NCI-H526 (cell line): ENCODE measurements around the gene ARHGAP26.
"Not testable (repeated sequence)": the region's sequence is repeated elsewhere in the genome, so short reads cannot be mapped to it uniquely, and the experiment has no call there.

Source experiments
- DNase-seq, 2 experiments: peaks; one replicate each; lab custom pipeline; 2025; lab: John Stamatoyannopoulos, UW

ARHGAP26 gene

DNA sequence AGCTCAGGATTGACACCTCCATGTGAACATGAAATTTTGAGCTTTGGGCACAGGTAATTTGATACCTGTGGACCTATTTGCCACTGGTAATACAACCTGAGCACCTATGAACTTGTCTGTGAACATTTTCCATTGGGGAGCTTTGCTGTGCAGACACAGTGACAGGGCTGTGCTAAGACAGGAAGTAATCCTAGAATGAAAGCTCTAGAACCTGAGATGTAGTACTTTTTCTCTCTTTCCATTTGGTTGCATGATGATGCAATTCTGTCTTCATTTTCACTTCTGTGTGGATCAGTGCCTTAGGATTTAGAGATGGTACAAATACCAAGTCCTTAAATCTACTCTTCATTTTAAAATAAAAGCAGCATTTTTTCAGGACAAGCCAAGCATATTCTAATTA is 416.4 kb downstream of the ARHGAP26 start:
- DNase-seq: no peak

DNA sequence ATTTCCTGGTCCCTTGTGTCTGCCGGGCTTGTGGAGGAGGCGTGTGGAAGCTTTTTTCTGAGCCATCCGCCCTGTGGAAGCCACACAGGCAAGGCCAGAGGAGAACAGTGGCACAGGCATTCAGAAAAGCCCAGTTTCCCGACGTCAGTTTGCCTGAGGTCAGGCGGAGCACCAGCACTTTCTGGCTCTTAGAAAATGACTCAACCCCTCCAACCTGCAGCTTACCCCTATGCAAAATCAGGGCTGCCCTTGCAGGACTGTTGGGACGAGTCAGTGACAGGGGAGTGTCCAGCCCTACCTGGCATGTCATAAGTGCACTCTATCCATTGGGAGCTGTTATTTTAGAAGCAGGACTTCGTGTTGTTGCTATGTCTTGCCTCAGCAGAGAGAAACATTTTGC is 417.3 kb downstream of the ARHGAP26 start:
- no peak for DNase-seq

DNA sequence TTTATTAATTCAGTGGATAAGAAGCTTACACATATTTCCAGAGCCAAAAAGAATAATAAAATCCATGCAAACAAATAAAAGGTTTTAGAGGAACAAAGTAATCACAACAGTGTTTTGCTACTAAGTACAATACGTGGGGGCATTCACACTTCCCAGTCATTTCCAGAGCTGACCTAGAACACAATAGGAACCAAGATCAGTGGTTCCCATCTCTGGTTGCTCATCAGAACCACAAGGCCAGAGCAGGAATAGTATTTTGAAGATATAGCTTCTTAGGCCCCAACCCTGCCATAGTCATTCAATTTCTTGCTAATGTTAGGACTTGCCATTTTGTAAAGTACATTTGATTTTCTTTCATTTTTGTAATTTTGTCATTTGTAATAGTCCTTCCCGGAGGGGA is 417.9 kb downstream of the ARHGAP26 start:
- DNase-seq: no peak

DNA sequence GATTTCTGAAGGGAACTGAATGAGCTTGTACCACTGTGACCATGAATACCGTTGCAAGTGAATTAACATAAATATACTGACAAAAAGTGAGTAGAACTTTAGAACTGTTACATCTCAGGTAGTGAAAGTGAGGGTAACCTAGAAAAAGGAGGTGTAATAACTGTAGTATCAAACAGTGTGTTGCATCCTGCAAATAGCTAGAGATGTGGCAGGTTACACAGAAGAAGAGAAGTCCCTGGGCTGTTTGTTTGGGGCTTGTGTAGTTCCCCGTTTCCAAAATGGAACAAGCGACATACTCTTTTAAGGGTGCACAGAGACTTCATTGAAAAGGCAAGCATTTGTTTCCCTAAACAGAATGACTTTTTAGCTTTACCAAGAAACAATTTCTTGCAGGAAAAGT is 418.5 kb downstream of the ARHGAP26 start:
- DNase-seq: no peak

DNA sequence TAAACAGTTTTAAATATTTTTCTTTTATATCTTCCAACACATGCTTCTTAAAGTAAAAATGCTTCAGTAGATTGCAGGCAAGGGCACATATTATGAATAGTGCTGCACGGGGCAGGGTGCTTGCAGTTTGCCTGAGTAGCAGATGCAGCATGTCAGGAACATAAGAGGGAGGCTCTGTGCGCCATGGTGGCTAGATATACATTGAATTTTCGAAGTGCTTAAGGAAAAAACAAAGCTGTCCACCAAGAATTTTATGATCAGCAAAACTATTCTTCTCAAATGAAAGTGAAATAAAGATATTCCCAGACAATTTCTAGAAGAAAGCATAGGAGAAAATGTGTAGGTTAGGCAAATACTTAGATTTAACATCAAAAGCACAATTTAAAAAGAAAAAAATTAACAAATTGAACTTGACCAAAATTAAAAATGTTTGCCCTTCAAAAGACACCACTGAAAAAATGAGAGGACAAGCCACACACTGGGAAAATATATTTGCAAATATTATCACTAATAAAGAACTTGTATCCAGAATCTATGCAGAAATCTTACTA is 420.2 kb downstream of the ARHGAP26 start:
- DNase-seq: no peak

DNA sequence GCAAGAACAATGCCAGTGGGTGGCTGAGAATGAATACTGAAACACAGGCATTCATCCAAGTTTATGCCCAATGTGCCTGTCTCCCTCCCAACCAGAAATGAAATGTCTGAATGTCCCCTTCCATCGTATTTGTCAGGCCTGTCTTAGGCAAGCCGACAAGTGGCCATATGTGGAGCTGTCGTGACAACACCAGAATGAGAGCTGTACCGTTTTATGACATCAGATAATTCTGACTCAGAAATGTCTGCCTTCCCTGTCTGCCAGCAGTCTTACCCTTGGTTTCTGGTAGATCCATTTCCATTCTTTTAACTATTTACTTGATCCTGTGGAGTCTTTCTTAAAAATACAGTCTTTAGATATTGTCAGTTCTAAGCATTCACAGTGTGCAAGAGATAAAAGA is 421.5 kb downstream of the ARHGAP26 start:
- DNase-seq: no peak

DNA sequence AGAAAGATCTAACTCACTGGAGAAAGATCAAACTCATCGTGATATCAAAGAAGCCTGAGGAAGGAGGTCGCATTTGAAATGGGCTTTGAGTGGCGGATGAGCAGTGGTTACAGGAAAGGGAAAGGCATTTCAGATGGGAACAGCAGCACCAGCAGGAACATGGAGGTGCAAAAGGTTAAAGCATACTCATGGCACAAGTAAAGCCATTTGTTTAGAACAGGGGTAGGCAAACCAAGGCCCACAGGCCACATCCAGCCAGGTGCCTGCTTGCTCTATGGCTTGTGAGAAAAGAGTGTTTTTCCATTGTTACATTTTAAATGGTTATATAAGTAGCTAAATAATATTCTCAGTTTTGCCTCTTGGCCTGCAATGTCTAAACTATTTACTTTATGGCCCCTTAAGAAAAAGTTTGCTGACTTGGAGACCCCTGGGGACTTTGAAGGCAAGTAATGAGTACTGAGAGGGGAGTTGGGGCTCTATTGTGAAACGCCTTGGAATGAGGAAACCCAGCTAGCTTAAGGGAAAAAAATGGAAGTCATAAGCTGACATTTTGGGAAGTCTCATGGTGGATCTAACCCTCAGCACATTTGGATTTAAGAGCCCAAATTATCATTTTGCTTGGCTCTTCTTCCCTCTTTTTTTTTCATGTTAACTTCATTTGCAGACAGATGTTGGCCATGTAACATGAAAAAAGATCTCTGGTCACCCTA is 422.2 kb downstream of the ARHGAP26 start:
- no peak for DNase-seq

DNA sequence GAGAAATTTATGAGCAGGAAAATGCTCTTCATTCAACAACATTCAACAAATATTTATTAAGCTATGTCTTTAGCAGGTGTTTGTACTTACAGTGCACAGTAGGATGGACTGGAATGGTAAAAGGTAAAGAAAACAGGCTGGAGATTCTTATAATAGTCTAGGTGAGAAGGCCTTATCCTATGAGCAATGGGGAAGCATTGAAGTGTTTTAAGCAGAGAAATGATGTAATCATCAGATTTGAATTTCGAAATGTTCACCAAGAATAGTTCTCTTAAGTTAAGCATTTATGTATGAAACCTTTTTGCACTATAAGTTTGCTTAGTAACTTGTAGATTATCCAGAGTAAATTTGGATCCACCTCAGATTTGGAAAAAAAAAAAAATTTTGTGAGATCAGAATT is 424.0 kb downstream of the ARHGAP26 start:
- DNase-seq: no peak

DNA sequence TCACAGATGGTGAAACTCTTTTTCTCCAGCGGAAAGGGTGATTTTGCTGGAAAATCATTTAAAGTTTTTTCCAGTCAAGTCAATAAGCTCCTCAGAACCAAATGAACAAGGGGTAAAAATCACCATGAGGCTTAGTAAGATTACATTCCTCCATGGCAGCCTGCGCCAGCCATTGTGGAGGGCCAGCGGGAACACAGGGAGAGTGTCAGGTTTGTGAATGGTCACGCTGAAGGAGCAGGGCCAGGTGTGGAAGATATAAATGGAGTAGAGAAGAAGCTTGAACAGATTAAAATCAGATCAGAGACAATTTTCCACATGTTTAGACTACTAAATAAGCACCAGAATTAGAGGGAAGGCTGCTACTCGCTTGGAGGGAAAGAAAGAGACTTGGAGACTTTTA is 424.5 kb downstream of the ARHGAP26 start:
- DNase-seq: no peak

DNA sequence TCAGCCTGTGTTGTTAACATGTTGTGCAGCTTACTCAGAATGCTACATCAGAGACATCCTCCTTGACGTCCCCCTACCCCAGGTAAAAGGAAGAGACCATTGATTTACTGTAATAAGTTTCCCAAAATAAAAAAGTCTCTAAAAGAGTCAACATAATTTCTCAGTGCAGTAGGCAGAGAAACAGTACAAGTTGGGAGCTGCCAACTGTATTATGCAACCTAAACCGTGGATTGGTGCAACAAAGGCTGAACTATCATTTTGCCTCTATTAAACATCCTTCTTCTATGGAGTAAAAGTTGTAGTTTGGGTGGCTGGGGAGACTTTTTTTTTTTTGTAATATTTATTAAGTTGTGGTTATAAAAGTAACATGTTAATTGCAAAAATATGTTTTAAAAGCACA is 425.3 kb downstream of the ARHGAP26 start:
- DNase-seq: no peak

DNA sequence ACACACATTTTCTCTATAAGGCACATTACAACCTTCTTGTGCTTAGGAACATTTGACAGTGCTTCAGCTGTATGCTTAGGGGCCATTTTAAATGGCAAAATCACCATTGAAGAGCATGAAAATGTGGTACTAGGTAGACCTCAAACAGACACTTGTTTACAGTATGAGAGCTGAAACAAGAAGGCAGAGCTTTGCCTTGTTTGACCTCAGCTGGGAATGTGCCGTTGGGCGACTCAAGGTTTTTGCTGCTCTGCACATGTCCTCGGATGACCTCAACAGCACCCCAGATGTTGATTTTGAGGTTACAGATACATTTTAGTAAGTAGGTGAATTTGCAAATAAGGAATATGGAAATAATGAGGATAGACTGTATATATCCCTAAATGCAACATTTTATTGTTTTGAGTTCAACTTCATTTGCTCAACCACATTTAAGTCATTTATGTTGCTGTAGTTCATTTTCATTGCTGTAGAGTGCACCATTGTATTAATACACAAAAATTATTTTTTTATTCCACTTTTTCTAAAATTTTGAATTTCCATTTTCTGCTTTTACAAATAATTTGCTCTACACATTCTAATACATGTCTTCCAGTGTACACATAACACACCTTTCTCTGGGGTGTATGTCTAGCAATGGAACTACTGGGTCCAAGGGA is 426.6 kb downstream of the ARHGAP26 start:
- DNase-seq: peak in 1 of 2 experiments; percentile 29

DNA sequence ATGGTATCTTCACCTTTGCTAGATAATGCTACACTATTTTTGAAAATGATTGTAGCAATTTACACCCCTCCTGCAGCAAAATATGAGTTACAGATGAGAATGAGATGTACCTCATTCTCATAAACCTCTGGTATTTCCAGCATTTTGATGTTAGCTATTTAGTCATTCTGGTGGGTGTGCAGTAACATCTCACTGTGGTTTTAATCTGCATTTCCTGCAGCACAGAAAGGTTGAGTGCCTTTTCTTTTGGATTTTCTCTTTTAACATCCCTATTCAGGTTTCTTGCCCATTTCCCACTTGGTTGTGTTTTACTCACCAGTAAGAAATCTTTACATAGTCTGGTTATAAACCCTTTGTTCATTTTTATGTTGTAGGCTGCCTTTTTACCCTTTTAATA is 427.1 kb downstream of the ARHGAP26 start:
- no peak for DNase-seq

DNA sequence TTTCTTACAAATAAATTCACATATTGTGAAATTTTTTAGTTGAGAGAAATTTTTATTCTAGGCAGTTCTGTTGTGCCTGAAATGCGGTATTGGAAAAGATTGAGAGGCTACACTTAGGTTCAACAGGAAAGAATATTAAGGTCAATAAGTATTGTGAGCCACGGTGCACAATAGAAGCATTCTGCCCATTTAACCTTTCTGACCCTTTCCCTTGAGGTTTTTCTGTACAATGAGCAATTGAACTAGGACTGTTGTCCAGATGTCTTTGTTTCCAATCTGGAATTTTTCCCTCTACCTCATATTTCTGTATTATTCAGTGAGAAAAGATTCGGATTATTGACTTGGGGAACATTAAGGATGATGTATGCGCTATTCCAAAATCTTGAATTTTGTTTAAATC is 428.2 kb downstream of the ARHGAP26 start:
- no peak for DNase-seq

DNA sequence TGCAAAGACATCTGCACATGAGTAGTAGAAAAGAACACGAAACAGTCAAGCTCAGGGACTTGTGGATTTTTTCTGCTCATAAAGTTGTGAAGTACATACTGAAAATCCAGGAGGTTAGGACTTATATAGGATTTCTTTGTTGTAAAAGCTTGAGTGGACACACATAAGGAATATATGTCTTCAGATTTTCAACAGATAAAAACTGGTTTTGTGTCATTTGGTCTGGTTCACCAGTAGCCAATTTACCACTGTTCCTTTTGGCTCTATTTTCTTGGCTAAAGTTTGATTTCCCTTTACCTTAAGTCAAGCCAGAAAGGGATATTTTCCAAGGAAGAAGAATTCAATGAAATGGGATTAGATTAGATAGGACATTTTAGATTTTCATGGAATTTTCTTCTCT is 429.0 kb downstream of the ARHGAP26 start:
- no peak for DNase-seq

DNA sequence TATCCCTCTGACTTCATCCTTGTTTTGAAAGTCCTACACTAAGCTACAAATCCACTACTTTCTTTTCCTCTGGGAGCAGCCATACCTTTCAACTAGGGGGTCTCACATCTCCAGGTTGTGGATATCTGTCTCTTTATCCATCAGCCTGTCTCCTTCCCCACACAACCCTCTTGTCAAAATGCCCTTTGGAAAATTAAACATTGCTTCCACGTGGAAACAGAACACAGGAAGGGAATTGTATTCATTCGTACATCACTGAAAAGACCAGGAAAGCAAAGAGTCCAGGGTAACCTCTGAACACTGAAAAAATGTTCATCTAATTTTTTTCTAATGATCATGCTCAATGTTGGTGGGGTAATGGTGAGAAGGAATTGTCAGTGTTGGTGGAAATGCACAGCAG is 429.7 kb downstream of the ARHGAP26 start:
- DNase-seq: no peak

DNA sequence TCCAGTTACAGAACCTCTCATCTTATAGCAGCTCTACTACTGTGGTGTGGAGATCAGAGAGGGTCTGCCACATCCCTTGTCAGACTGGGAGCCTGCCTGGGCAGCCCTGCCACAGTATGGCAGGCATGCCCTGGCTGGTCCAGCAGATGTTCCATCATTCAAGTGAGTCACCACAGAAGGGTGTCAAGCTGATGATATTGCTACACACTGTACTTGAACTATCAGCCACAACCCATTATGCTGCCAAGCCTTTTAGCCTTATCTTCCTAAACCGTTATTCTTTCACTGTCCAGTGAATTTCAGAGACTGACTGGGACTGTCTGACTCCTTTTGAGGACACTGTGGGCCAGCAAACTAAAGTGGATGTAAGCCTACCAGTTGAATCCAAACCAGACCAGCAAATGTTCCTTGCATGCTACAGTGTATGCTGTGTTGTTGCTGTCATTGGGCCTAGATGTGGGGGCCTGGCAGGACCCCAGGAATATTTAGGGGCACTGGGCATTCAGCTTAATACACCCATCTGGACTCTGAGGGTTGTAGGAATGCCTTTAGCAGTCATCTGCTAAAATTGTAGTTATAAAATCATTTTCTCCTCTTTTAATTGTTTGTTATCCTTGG is 430.7 kb downstream of the ARHGAP26 start:
- DNase-seq: no peak

DNA sequence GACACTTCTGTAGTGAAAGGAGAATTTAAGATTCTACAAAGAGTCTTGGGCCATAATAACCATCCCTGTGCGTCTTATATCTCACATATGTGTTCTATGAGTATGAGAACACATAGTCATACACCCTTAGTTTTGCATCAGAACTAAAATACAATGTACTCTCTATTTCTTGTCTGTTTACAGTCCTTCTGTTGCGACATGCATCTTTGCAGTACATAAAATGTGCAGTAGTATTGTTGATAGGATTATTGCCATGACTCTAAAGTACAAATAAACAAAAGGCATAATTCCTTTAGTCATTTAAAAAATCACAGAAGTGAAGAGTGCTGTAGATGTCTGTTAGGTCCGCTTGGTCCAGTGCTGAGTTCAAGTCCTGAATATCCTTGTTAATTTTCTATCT is 431.4 kb downstream of the ARHGAP26 start:
- DNase-seq: no peak

DNA sequence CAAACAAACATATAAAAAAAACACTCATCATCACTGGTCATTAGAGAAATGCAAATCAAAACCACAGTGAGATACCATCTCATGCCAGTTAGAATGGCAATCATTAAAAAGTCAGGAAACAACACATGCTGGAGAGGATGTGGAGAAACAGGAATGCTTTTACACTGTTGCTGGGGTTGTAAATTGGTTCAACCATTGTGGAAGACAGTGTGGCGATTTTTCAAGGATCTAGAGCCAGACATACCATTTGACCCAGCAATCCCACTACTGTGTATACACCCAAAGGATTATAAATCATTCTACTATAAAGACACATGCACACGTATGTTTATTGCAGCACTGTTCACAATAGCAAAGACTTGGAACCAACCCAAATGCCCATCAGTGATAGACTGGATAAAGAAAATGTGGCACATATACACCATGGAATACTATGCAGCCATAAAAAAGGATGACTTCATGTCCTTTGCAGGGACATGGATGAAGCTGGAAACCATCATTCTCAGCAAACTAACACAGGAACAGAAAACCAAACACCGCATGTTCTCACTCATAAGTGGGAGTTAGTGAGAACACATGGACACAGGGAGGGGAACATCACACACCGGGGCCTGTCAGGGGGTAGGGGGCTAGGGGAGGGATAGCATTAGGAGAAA is 433.3 kb downstream of the ARHGAP26 start:
- DNase-seq: not testable (repeated sequence)

DNA sequence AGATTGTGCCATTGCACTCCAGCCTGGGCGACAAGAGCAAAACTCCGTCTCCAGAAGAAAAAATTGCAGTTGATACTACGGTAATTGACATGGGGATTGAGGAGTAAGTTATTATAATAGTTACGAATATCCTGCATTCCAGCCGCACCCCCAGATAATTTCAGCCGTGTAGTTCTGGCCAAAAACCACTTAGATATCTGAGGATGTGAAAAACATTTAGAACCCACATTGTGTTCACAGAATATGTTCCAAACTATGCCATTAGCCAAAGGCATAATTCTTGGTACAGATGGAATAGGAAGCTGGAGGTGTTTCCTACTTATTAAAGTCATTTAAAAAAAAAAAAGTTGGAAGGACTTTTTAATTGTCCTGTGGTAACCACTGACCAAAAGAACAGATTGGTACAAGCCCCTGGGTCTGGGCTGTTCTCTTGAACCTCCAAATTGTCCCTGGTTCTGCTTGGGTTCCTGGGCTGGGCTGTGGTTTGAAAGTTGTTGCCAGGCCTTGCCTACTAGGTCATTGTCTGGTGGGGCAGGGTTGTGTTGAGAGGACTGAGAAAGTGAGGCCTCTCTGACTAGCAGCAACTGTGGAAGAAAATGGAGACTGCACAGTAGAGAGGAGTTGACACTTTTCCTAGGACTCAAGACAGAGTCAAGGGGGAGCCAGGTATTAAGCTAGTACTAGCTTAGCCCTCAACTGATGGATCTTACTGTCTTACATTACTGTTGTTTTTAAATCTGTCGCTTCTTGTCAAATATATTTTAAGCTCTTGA is 434.5 kb downstream of the ARHGAP26 start:
- DNase-seq: no peak

DNA sequence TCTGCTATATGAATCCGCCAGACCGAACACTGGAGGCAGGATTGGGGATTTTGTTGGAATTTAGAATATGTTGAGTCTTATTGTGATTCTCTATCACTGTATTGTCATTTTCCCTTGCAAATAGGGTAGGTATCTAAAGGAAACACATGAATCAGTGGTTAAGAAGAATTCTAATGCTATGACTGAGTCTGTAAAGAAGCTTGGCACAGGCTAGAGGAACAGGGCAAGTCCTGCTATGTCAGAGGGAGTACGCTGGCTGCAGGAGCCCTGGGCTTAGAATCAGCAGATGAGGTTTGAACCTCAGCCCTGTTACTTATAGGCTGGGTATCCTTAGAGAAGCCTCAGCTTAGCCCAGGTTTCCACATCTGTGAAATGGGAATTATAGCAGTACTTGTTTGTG is 435.2 kb downstream of the ARHGAP26 start:
- DNase-seq: no peak

DNA sequence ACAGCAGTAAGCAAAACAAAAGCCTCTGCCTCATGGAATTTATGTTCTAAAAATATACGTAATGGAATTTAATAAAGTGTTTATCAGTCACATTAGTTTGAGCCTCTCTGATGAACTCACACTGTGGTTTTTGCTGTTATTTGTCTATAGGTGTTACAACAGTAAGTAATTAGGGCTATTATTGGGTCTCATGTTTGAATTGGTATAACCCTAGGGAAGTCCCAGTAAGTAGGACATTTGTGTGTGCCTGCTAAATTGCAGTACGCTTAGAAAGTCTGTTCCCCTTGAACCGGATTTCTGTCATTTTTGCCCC is 435.7 kb downstream of the ARHGAP26 start:
- no peak for DNase-seq
